Testis (tissue), 2 donors: ENCODE data around the gene CYB5RL.

Experiments used
- POLR2A ChIP-seq: fragments of 450-650 bp; IDR thresholded peaks from one replicate; pipeline ENCODE4 v1.6.1; 2017; ENCODE audit warnings: antibody characterized with exemption, mild to moderate bottlenecking, moderate library complexity
- TF ChIP-seq, protein P1 (sequence below), 3 experiments: fragments of 450-650 bp in 2 of 3; fragments of 200-600 bp in 1 of 3; sonication (generic) in 1 of 3; IDR thresholded peaks; one replicate each; pipeline ENCODE4 v1.5.1; 2016 to 2019; ENCODE audit warnings: antibody characterized with exemption in 3 of 3, mild to moderate bottlenecking in 2 of 3, moderate library complexity in 1 of 3

DNA sequence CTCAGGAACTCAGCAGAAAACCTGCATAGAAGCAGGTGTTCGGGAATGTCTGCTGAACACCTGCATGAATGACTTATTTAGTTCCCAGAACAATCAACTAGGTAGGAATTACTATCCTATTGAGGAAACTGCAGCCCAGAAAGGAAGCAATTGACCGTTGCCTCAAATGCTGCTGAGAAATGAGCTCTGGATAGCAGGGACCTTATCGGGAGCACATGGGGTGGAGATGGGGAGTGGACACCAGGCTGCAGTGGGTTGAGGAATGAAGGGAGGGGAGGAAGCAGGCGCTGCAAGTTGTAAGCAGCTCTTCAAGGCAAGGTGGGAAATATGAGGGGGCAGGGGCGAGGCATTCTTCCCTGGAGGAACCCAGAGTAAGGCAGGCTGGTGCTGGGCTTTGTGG is 36.3 kb downstream of the CYB5RL start:
- TF ChIP-seq, protein P1, sequence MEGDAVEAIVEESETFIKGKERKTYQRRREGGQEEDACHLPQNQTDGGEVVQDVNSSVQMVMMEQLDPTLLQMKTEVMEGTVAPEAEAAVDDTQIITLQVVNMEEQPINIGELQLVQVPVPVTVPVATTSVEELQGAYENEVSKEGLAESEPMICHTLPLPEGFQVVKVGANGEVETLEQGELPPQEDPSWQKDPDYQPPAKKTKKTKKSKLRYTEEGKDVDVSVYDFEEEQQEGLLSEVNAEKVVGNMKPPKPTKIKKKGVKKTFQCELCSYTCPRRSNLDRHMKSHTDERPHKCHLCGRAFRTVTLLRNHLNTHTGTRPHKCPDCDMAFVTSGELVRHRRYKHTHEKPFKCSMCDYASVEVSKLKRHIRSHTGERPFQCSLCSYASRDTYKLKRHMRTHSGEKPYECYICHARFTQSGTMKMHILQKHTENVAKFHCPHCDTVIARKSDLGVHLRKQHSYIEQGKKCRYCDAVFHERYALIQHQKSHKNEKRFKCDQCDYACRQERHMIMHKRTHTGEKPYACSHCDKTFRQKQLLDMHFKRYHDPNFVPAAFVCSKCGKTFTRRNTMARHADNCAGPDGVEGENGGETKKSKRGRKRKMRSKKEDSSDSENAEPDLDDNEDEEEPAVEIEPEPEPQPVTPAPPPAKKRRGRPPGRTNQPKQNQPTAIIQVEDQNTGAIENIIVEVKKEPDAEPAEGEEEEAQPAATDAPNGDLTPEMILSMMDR (IDR thresholded peaks at IDR 0.05), result no peak
- no peak for TF ChIP-seq POLR2A
